Nephron progenitor cell (in vitro differentiated cells): Measurements from ENCODE around the gene HOXB9.

ENCODE experiments used
- DNase-seq: peaks from one replicate; pipeline ENCODE4 v3.0.0; 2021
- H3K27ac Mint-ChIP-seq: 2 replicates; pipeline ENCODE4 v1.8.0; 2021; ENCODE audit warnings: mild to moderate bottlenecking, moderate library complexity, mixed read lengths
- H3K27me3 Mint-ChIP-seq: 2 replicates; pipeline ENCODE4 v1.8.0; 2021; ENCODE audit warnings: mild to moderate bottlenecking, low read depth, mixed read lengths; ENCODE audit not compliant: poor library complexity
- H3K36me3 Mint-ChIP-seq: 2 replicates; pipeline ENCODE4 v1.8.0; 2021; ENCODE audit warnings: low read depth, mixed read lengths
- H3K4me1 Mint-ChIP-seq: 2 replicates; pipeline ENCODE4 v1.8.0; 2021; ENCODE audit warnings: mixed read lengths
- H3K4me3 Mint-ChIP-seq: 2 replicates; pipeline ENCODE4 v1.8.0; 2021; ENCODE audit warnings: mild to moderate bottlenecking, moderate library complexity, mixed read lengths
- H3K9me3 Mint-ChIP-seq: 2 replicates; pipeline ENCODE4 v1.8.0; 2021; ENCODE audit warnings: mild to moderate bottlenecking, moderate library complexity, mixed read lengths
- TF ChIP-seq, protein P1 (sequence below): fragments of 200-600 bp; sonication (generic); IDR thresholded peaks from 2 replicates; pipeline ENCODE4 v1.5.0; 2021; ENCODE audit warnings: antibody characterized with exemption

HOXB9 gene

DNA sequence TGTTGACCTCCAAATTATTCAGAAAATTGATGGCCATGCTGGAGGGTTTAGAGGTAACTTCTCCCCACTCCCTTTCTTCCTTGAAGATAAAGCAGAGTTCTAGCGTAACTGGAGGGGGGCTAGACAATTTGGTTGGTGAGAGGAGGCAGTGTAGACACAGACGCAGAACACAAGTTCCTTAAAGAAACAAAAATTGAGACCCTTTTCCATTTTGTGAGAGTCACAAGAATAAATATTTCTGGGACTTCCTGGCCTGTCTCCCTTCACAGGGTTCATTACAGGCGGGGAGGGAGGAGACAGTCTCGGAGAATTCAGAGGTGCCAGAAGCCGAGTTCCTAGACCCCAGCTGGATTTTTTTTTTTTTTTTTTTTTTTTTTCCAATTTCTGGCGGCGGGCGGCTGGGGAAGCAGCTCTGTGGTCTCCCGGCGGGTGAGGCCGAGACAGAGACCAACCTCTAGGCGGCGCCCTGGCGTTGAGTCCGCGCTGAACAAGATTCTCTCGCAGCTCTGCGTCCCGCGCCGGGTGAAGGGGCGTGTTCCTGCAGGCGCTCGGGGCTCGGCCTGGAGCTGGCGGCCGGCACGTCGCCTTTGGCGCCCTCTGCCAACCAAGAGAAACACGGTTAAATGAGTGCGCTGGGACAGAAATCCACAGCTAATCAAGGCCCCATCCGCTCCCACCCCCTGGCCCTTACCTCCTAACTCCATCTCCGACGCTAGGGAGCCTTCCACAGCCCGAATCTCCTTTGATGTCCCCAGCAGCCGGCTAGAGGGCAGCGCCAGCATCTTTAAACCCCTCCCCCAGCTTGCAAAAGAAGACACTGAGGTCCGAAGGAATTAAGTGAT lies 10.2 kb upstream of the HOXB9 start:
- TF ChIP-seq, protein P1, sequence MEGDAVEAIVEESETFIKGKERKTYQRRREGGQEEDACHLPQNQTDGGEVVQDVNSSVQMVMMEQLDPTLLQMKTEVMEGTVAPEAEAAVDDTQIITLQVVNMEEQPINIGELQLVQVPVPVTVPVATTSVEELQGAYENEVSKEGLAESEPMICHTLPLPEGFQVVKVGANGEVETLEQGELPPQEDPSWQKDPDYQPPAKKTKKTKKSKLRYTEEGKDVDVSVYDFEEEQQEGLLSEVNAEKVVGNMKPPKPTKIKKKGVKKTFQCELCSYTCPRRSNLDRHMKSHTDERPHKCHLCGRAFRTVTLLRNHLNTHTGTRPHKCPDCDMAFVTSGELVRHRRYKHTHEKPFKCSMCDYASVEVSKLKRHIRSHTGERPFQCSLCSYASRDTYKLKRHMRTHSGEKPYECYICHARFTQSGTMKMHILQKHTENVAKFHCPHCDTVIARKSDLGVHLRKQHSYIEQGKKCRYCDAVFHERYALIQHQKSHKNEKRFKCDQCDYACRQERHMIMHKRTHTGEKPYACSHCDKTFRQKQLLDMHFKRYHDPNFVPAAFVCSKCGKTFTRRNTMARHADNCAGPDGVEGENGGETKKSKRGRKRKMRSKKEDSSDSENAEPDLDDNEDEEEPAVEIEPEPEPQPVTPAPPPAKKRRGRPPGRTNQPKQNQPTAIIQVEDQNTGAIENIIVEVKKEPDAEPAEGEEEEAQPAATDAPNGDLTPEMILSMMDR = peak; percentile 73
- H3K27ac Mint-ChIP-seq = peak overlapping the region; percentile 97
- peaks cover 5% of the 10 kb centered on the region for H3K27me3 Mint-ChIP-seq
- peak; percentile 99 for DNase-seq
- H3K4me1 Mint-ChIP-seq = peaks cover 89% of the 10 kb centered on the region
- H3K9me3 Mint-ChIP-seq = no peaks in the 10 kb centered on the region
- H3K4me3 Mint-ChIP-seq = peak overlapping the region; percentile 99
- H3K36me3 Mint-ChIP-seq = no peaks in the 10 kb centered on the region

DNA sequence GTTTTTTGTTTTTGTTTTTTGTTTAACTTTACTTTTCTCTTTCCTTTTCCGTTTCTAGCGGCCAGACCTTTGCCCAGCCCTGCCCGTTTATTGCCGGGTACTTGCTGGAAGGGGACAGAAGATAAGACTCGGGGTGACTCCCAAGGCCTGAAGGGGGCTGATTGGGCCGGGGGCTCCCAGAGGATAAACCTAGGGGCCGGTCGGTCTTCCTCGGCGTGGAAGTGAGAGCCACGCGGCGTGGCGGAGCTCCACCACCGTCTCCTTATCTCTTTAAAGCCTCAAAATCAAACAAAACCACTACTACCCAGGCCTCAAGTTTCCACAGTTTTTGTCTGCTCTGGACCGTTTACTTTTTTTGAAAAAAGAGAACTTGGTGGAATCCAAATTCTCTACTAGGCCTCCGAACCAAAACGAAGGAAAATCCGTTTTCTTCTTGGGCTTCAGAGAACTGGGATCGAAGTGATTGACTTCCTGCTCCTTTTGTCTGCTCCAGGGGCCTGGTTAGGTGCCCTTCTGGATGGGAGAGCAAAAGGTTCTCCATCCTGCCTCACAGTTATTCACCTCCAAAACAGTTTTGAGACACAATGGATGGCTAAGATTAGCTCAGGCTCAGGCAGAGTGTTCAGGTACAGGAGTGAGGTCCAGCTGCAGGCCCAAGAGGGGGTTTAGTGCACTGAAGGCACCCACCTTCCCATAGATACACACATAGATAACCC lies 8.5 kb upstream of the HOXB9 start:
- H3K9me3 Mint-ChIP-seq = no peaks in the 10 kb centered on the region
- peak; percentile 9 for DNase-seq

DNA sequence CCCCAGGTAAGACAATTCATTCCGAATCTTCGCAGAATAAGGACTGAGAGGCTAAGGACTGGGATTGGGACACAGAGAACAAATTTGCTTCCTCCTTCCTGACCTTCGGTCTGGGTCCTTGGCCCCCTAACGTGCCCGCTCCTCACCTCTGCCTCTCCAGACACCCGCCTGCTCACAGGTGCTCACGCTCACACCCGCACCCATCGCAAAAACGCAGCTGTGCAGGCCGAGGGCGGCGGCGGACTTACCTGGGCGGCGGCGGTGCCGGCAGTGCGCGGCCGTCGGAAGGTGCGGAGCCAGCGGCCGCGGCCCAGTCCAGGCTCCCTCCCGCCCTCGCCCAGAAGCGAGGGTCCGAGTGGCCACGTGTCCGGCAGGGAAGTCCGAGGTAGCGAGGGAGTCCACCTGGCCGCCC lies 7.1 kb upstream of the HOXB9 start:
- H3K4me1 Mint-ChIP-seq = peaks cover 89% of the 10 kb centered on the region
- H3K36me3 Mint-ChIP-seq = peaks cover 15% of the 10 kb centered on the region
- H3K27ac Mint-ChIP-seq = peak overlapping the region; percentile 99
- H3K9me3 Mint-ChIP-seq = no peaks in the 10 kb centered on the region
- H3K27me3 Mint-ChIP-seq = peaks cover 11% of the 10 kb centered on the region
- H3K4me3 Mint-ChIP-seq = peak overlapping the region; percentile 99
- TF ChIP-seq, protein P1 = no peak
- peak; percentile 68 for DNase-seq

More for the DNA sequence above, 8.5 kb upstream of the HOXB9 start:
- Mint-ChIP-seq H3K4me3 (peak overlapping the region; percentile 99), H3K4me1 (peaks cover 89% of the 10 kb centered on the region), H3K27ac (peak overlapping the region; percentile 99), H3K36me3 (peaks cover 10% of the 10 kb centered on the region), H3K27me3 (peaks cover 8% of the 10 kb centered on the region)
- TF ChIP-seq, protein P1 = no peak

DNA sequence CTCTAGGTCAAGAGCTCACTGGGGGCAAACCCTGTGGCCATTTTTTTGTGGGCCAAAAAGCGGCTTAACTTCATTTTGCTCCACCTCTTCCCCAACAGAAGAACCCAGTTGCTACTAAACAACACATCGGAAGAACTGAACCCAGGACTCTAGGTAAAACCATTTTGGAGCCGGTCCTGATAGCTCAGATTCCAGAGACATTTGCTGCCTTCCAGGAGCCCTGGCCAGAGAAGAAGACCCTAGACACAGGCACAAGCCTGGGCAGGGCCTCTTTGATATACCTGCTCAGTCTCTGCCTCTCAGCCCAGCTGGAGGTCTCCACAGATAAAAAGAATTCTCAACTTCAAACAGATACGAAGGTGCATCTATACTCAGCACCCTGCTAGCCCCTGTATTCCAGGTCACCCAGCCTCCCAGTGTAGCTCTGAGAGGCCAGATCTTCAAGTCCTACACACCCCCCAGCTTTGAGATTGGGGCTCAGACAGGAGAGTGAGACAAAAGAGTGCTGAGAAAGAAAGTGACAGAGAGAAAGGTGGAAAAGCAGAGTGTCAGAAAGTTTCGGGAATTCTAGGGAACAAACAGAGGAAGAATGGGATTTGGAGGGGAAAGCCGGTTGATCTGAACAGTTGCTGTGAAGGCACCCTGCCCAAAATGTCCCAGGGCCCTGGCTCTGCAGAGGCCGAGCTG lies 6.6 kb upstream of the HOXB9 start:
- H3K9me3 Mint-ChIP-seq = no peaks in the 10 kb centered on the region
- peaks cover 89% of the 10 kb centered on the region for H3K4me1 Mint-ChIP-seq
- H3K27ac Mint-ChIP-seq = peak overlapping the region; percentile 99
- H3K4me3 Mint-ChIP-seq = peak overlapping the region; percentile 99
- peaks cover 11% of the 10 kb centered on the region for H3K27me3 Mint-ChIP-seq
- TF ChIP-seq, protein P1 = no peak
- peaks cover 15% of the 10 kb centered on the region for H3K36me3 Mint-ChIP-seq
- peak; percentile 11 for DNase-seq

DNA sequence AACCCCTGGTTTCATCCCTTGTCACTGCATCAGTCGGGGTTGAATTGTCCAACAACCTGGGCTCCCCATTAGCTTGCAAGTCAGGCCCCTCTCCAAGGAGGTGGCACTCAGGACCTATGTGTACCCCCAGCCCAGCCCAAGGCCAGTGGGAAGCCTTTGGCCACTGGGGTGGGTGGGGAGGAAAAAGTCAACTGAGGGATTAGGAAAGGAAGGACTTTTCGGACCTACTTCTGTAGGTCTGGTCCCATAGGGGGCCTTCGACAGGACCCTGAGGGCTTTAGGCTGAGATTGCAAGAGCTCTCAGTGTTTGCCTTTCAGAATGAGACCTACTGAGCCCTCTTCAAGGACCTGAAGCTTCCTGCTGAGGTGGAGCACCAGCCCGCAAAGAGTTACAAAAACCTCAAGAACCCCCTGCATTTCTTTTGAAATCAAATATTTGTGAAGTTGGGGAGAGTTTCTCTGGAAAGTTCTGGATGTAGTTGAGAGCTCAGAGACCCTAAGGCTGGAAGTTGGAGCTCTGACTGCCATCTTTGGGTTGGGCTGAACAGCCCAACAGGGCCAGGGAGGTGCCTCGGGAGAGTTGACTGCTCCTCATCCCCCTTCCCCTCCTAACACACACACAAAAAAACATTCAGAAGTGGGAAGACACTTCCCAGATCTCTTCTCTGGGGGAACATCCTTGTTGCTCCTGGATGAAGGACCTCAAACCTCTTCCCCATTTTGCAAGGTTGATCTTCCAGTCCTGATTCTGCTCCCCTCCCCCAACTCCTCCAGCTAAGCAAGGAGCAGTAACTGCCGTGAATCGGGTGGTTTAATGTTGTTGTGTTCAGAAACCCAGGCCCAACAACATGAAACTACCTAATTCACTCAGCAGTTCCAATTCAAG lies 5.8 kb upstream of the HOXB9 start:
- Mint-ChIP-seq H3K36me3 (peaks cover 15% of the 10 kb centered on the region), H3K27ac (peak overlapping the region; percentile 99), H3K4me3 (peak overlapping the region; percentile 99), H3K4me1 (peaks cover 88% of the 10 kb centered on the region), H3K9me3 (no peaks in the 10 kb centered on the region), H3K27me3 (peaks cover 11% of the 10 kb centered on the region)
- TF ChIP-seq, protein P1 = no peak
- DNase-seq = peak; percentile 20
